Measurements from ENCODE around the gene WNT3. TPM values are rescaled to one million over a fixed set of nuclear protein-coding genes. Genes with fewer than 3 reads are reported as not detected.
A peak's percentile ranks its signal among the peaks of the same experiment; 100 is the strongest.

Gene WNT3
- total RNA-seq, 3 donors from 2014 or later (not counting 1 experiment from before 2014, with no cell fraction given): 0.07 to 1.4 (median 0.30) TPM

DNA sequence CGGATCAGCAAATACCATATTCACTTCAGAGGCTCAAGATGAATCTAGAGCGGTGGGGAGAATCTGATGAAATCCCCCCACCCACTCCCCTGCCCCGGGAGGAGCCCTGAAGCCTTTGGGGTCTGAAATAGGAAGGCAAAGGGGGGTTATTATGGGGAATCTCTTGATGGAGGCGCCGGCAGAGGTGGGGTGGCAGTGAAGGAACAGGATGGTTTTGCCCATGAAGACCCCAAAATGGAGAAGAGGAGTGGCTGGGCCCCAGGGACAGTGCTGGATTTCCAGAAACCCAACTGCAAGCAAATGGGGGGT is 637 bp downstream of the WNT3 start:
- Mint-ChIP-seq H3K4me1 (peaks cover 0 to 24% of the 10 kb centered on the region in 2 donors), H3K36me3 (no peaks in the 10 kb centered on the region), H3K27me3 (ENCODE audit: low read depth in 2 of 2) (peaks cover 65 to 67% of the 10 kb centered on the region in 2 donors), H3K27ac (no peak overlapping the region), H3K9me3 (no peaks in the 10 kb centered on the region), H3K4me3 (peak overlapping the region; percentile 85)
- H3K27ac ChIP-seq (ENCODE audit: low read length): no peak overlapping the region
- 13% methylated on average over 3 of the region's 5 CpGs for WGBS (ENCODE audit: insufficient coverage)
- DNase-seq (no peak), ATAC-seq (no peak)
- H3K4me1 ChIP-seq (ENCODE audit: control insufficient read depth, insufficient read depth, low read length): peaks cover 30% of the 10 kb centered on the region
- no peak overlapping the region for H3K4me3 ChIP-seq (ENCODE audit: low read length)
- no peak for TF ChIP-seq CTCF (IDR thresholded peaks at IDR 0.05)
- no peaks in the 10 kb centered on the region for H3K36me3 ChIP-seq (ENCODE audit: control insufficient read depth, insufficient read depth, low read length)
- no peaks in the 10 kb centered on the region for H3K9me3 ChIP-seq (ENCODE audit: control insufficient read depth, insufficient read depth, low read length)
- H3K27me3 ChIP-seq (ENCODE audit: control insufficient read depth, insufficient read depth, low read length): peaks cover 70% of the 10 kb centered on the region
- intact Hi-C loops (cut with micrococcal nuclease): no loop called here

DNA sequence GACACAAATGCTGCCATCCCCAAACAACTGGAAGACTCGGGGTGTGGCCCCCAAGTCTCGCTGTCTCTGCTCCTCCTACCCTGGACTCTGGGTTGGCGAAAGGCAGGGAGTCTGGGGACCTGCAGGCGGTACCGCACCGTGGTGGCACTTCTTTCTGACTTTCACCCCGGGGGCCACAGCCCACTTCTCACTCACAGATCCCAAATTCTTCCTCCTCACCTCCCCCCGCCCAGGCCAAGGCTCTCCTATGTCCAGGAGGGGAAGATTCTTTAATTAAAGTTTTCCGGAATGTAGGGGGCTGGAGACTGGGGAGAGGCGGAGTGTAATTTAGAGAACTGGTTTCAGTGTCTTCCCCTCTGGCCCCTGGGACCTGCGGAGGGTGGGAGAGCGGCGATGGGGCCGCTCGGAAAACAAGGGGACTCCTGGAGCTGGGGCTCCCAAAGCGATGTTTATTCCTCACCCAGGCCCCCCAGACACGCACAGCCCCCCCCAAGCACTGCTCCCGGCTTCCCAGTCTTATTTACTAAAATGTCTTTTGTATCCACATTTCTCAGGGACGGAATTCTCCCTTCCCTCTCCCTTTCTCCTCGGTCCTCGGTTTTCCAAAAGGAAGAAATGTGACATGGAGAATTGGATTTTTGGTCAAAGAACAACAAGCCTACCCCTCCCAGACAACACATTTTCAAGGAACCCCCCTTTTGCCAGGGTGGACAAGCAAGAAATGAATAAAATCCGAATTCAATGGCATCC is 1.2 kb downstream of the WNT3 start:
- no peaks in the 10 kb centered on the region for H3K36me3 ChIP-seq (ENCODE audit: control insufficient read depth, insufficient read depth, low read length)
- H3K27me3 ChIP-seq (ENCODE audit: control insufficient read depth, insufficient read depth, low read length): peaks cover 66% of the 10 kb centered on the region
- no peak for TF ChIP-seq CTCF (IDR thresholded peaks at IDR 0.05)
- ATAC-seq (no peak), DNase-seq (no peak)
- no peak overlapping the region for H3K4me3 ChIP-seq (ENCODE audit: low read length)
- intact Hi-C loops (cut with micrococcal nuclease): no loop called here
- Mint-ChIP-seq H3K27me3 (ENCODE audit: low read depth in 2 of 2) (peaks cover 64 to 70% of the 10 kb centered on the region in 2 donors), H3K4me1 (peaks cover 0 to 24% of the 10 kb centered on the region in 2 donors), H3K4me3 (peak overlapping the region; percentile 85), H3K36me3 (no peaks in the 10 kb centered on the region), H3K9me3 (no peaks in the 10 kb centered on the region), H3K27ac (no peak overlapping the region)
- no peaks in the 10 kb centered on the region for H3K9me3 ChIP-seq (ENCODE audit: control insufficient read depth, insufficient read depth, low read length)
- peaks cover 30% of the 10 kb centered on the region for H3K4me1 ChIP-seq (ENCODE audit: control insufficient read depth, insufficient read depth, low read length)
- no peak overlapping the region for H3K27ac ChIP-seq (ENCODE audit: low read length)
- 21% methylated on average over 18 of the region's 22 CpGs for WGBS (ENCODE audit: insufficient coverage)

DNA sequence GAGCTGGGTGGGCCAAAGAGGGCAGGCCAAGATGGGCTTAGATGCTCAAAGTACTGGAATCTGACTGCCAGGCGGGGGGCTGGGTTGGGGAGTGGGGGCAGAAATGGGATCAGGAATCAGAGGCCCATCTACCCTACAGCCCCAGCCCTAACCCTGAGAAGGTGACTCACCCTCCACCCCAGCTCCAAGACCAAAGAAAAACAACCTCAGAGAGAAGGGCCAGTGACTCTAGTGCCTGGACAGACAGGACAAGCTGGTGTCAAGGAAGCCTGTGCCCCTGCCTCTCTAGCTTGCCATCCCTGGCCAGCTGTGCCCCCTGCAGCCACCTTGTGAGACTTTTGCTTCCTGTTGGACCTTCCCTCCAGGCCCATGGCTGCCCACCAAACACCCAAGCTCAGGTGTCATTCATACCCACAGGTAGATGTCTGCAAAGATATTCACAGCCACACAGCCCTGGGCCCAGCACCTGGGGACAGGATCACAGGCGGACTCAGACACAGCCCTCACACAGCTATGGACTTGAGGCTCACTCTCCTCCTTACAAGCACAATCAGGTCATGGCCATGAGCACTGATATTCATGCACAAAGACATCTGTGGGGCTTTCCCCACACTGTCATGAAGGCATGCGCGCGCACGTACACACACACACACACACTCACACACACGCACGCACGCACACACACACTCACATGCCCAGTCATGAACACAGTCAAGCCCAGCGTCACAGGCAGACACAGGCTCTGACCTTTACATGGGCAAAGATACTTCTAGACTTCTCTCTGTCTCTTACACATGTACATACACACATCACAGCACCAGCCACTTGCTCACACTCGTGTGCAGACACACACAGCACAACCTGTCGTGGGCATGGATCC is 2.8 kb downstream of the WNT3 start:
- H3K36me3 Mint-ChIP-seq: no peaks in the 10 kb centered on the region
- Histone ChIP-seq H3K4me3 (ENCODE audit: low read length) (no peak overlapping the region), H3K36me3 (ENCODE audit: control insufficient read depth, insufficient read depth, low read length) (no peaks in the 10 kb centered on the region), H3K9me3 (ENCODE audit: control insufficient read depth, insufficient read depth, low read length) (no peaks in the 10 kb centered on the region), H3K4me1 (ENCODE audit: control insufficient read depth, insufficient read depth, low read length) (peaks cover 26% of the 10 kb centered on the region), H3K27ac (ENCODE audit: low read length) (no peak overlapping the region), H3K27me3 (ENCODE audit: control insufficient read depth, insufficient read depth, low read length) (peaks cover 52% of the 10 kb centered on the region)
- WGBS (ENCODE audit: insufficient coverage): 75% methylated on average over 11 of the region's 12 CpGs
- peaks cover 49 to 58% of the 10 kb centered on the region in 2 donors for H3K27me3 Mint-ChIP-seq (ENCODE audit: low read depth in 2 of 2)
- intact Hi-C loops (cut with micrococcal nuclease): no loop called here
- H3K9me3 Mint-ChIP-seq: no peaks in the 10 kb centered on the region
- no peak for TF ChIP-seq CTCF (IDR thresholded peaks at IDR 0.05)
- H3K4me1 Mint-ChIP-seq: peaks cover 0 to 21% of the 10 kb centered on the region in 2 donors
- DNase-seq (no peak), ATAC-seq (no peak)
- H3K27ac Mint-ChIP-seq: no peak overlapping the region
- H3K4me3 Mint-ChIP-seq: no peak overlapping the region

All from natural killer cell (primary cell).